ENCODE data around the gene MALT1. TPM values are rescaled to one million over a fixed set of nuclear protein-coding genes. Genes with fewer than 3 reads are reported as not detected.
A peak's percentile ranks its signal among the peaks of the same experiment; 100 is the strongest.

MALT1 gene
- total and polyA plus RNA-seq, 8 donors = 3.2 to 12.9 (median 7.1) TPM

GRCh38 chr18:58789876-58790240 lies 118.6 kb downstream of the MALT1 start:
- H3K9me3 ChIP-seq = no peaks in the 10 kb centered on the region
- no peak for DNase-seq
- no peak for TF ChIP-seq CTCF (IDR thresholded peaks at IDR 0.05)
- H3K4me3 ChIP-seq = no peak overlapping the region
- no peaks in the 10 kb centered on the region for H3K4me1 ChIP-seq
- peak overlapping the region in 2 of 4 donors; percentile 46 to 67 for H3K27ac ChIP-seq
- H3K27me3 ChIP-seq = no peaks in the 10 kb centered on the region
- H3K36me3 ChIP-seq = no peaks in the 10 kb centered on the region
- WGBS, 2 donors = 74 to 85% methylated on average over 5 of the region's 5 CpGs
- ATAC-seq = no peak
- FAIRE-seq = no peak
- intact Hi-C loops (cut with DNase I) = no loop called here

DNA sequence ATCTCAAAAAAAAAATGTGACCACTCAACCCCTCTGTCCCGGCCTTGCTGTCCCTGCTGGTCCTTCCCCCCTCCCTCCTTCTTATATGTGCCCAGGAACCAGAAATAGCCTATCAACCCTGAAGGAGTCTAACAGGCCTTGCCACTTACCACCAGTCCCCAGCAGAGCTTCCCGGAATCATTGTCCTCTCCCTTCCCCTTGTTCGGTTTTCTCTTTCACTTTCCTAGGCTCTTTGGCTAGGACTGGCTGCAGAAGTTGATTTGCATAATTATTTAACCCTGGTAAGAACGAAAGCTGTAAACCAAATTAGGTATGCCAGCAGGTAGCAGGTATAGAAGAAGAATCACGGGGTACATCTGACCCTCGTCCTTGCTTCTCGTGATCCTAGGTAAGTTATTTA lies 120.8 kb downstream of the MALT1 start:
- no peak for FAIRE-seq
- no peak for TF ChIP-seq CTCF (IDR thresholded peaks at IDR 0.05)
- no peak overlapping the region for H3K27ac ChIP-seq
- 86 to 91% methylated on average over 7 of the region's 7 CpGs for WGBS, 2 donors
- no peak for DNase-seq
- intact Hi-C loops (cut with DNase I) = no loop called here
- peak in 1 of 4 donors; percentile 10 for ATAC-seq
- no peaks in the 10 kb centered on the region for H3K36me3 ChIP-seq
- no peaks in the 10 kb centered on the region for H3K27me3 ChIP-seq
- no peak overlapping the region for H3K4me3 ChIP-seq
- H3K4me1 ChIP-seq = no peaks in the 10 kb centered on the region
- no peaks in the 10 kb centered on the region for H3K9me3 ChIP-seq

GRCh38 chr18:58793361-58793760 lies 122.1 kb downstream of the MALT1 start:
- 52 to 58% methylated on average over 1 of the region's 1 CpG for WGBS, 2 donors
- ATAC-seq (peak in 1 of 4 donors; percentile 56), DNase-seq (no peak), FAIRE-seq (no peak)
- Histone ChIP-seq H3K9me3 (no peaks in the 10 kb centered on the region), H3K36me3 (no peaks in the 10 kb centered on the region), H3K4me3 (no peak overlapping the region), H3K27me3 (no peaks in the 10 kb centered on the region), H3K4me1 (no peaks in the 10 kb centered on the region), H3K27ac (no peak overlapping the region)
- intact Hi-C loops (cut with DNase I) = no loop called here
- TF ChIP-seq CTCF (IDR thresholded peaks at IDR 0.05) = no peak

GRCh38 chr18:58796220-58796619 lies 125.0 kb downstream of the MALT1 start:
- TF ChIP-seq CTCF (IDR thresholded peaks at IDR 0.05) = no peak
- ATAC-seq (no peak), FAIRE-seq (no peak), DNase-seq (no peak)
- no peaks in the 10 kb centered on the region for H3K27me3 ChIP-seq
- no peaks in the 10 kb centered on the region for H3K4me1 ChIP-seq
- no peaks in the 10 kb centered on the region for H3K9me3 ChIP-seq
- intact Hi-C loops (cut with DNase I) = no loop called here
- no peak overlapping the region for H3K27ac ChIP-seq
- H3K4me3 ChIP-seq = no peak overlapping the region
- H3K36me3 ChIP-seq = no peaks in the 10 kb centered on the region
- 82 to 85% methylated on average over 1 of the region's 1 CpG for WGBS, 2 donors

- H3K27ac ChIP-seq = no peak overlapping the region
- 72 to 82% methylated on average over 4 of the region's 4 CpGs for WGBS, 2 donors
- intact Hi-C loops (cut with DNase I) = no loop called here
- no peaks in the 10 kb centered on the region for H3K27me3 ChIP-seq
- H3K9me3 ChIP-seq = no peaks in the 10 kb centered on the region
- no peaks in the 10 kb centered on the region for H3K4me1 ChIP-seq
- ATAC-seq (no peak), DNase-seq (no peak), FAIRE-seq (no peak)
- no peak for TF ChIP-seq CTCF (IDR thresholded peaks at IDR 0.05)
- H3K36me3 ChIP-seq = no peaks in the 10 kb centered on the region
- no peak overlapping the region for H3K4me3 ChIP-seq
Observed at GRCh38 chr18:58800582-58800981, 129.3 kb downstream of the MALT1 start.
